ENCODE results near the gene FOXQ1. TPM values are rescaled to one million over a fixed set of nuclear protein-coding genes. Genes with fewer than 3 reads are reported as not detected.
A peak's percentile ranks its signal among the peaks of the same experiment; 100 is the strongest.
"Not testable (repeated sequence)": the region's sequence is repeated elsewhere in the genome, so short reads cannot be mapped to it uniquely, and the experiment has no call there.

Gene FOXQ1
- total RNA-seq, 1 donor from 2014 or later, result not detected

GRCh38 chr6:1290805-1291204 is 21.1 kb upstream of the FOXQ1 start:
- no peak for DNase-seq

- no peak for DNase-seq
These were observed 20.5 kb upstream of the FOXQ1 start for GRCh38 chr6:1291381-1291780.

- no peak for DNase-seq
These were observed 16.5 kb upstream of the FOXQ1 start for GRCh38 chr6:1295420-1295819.

GRCh38 chr6:1296079-1296478 is 15.8 kb upstream of the FOXQ1 start:
- DNase-seq, result no peak

GRCh38 chr6:1296542-1296941 is 15.4 kb upstream of the FOXQ1 start:
- no peak for DNase-seq

- DNase-seq, result no peak
These were observed 14.2 kb upstream of the FOXQ1 start for GRCh38 chr6:1297746-1298145.

- DNase-seq, result no peak
These were observed 13.1 kb upstream of the FOXQ1 start for GRCh38 chr6:1298768-1299167.

GRCh38 chr6:1306133-1306532 is 5.8 kb upstream of the FOXQ1 start:
- no peak for DNase-seq

GRCh38 chr6:1309366-1309765 is 2.5 kb upstream of the FOXQ1 start:
- no peak for DNase-seq

GRCh38 chr6:1310628-1311399 is 1.1 kb upstream of the FOXQ1 start:
- DNase-seq, result no peak

- peak; percentile 4 for DNase-seq
These were observed 240 bp downstream of the FOXQ1 start for GRCh38 chr6:1312203-1312472.

GRCh38 chr6:1312473-1313367 is 822 bp downstream of the FOXQ1 start:
- peak; percentile 9 for DNase-seq

- DNase-seq, result no peak
These were observed 1.5 kb downstream of the FOXQ1 start for GRCh38 chr6:1313384-1313766.

- peak; percentile 23 for DNase-seq
These were observed 2.0 kb downstream of the FOXQ1 start for GRCh38 chr6:1313767-1314503.

GRCh38 chr6:1314617-1315016 is 2.7 kb downstream of the FOXQ1 start:
- no peak for DNase-seq

GRCh38 chr6:1315201-1315559 is 3.3 kb downstream of the FOXQ1 start:
- DNase-seq, result no peak

GRCh38 chr6:1315560-1316386 is 3.9 kb downstream of the FOXQ1 start:
- DNase-seq, result no peak

- peak; percentile 7 for DNase-seq
These were observed 4.6 kb downstream of the FOXQ1 start for GRCh38 chr6:1316489-1316971.

GRCh38 chr6:1317302-1317815 is 5.5 kb downstream of the FOXQ1 start:
- no peak for DNase-seq

GRCh38 chr6:1318036-1318435 is 6.1 kb downstream of the FOXQ1 start:
- no peak for DNase-seq

- not testable (repeated sequence) for DNase-seq
These were observed 6.7 kb downstream of the FOXQ1 start for GRCh38 chr6:1318584-1318983.

- DNase-seq, result no peak
These were observed 9.8 kb downstream of the FOXQ1 start for GRCh38 chr6:1321738-1322137.

Measured in dermis blood vessel endothelial cell (primary cell).